Omental fat pad (tissue), 4 donors: ENCODE data around the gene ZDHHC7. TPM values are rescaled to one million over a fixed set of nuclear protein-coding genes. Genes with fewer than 3 reads are reported as not detected.

Source experiments
- ATAC-seq: fragments of 150-250 bp; one replicate; pipeline ENCODE4 v1.9.1; 2016; ENCODE audit warnings: mild to moderate bottlenecking, moderate library complexity; ENCODE audit not compliant: low FRiP score
- DNase-seq: peaks from one replicate; pipeline ENCODE4 v3.0.0-alpha.2; 2019; ENCODE audit warnings: low spot score
- total RNA-seq, 4 donors: library from RNA; depleted of rRNA; stranded (reverse); fragments of >200 nt; gene quantifications; one replicate each; pipeline ENCODE4 v1.1.0, GENCODE V29; 2016
- TF ChIP-seq, protein P1 (sequence below), 3 donors: fragments of 450-650 bp; IDR thresholded peaks; one replicate each; pipeline ENCODE4 v1.5.1; 2016 to 2017; ENCODE audit warnings: antibody characterized with exemption in 3 of 3, mild to moderate bottlenecking in 3 of 3, moderate library complexity in 2 of 3

ZDHHC7 gene
- total RNA-seq, 4 donors from 2014 or later = 41.3 to 72.2 (median 51.3) TPM

DNA sequence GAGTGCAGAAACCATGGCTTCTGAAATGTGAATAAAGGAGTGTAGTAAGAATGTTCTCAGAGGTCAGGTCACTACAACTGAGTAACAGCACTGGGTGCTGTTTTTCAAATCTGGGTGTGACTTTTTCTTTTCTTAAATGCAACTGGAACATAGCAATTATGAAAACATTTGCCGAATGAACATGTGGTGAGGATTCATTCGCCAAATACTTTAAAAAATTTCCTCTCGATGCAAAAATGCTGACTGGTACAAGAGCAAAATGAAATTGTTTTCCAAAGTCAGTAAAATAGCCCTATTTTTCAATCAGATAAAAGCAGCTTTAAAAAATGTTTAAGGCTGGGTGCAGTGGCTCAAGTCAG, 18.6 kb downstream of the ZDHHC7 start:
- ATAC-seq = peak; percentile 24
- TF ChIP-seq, protein P1, sequence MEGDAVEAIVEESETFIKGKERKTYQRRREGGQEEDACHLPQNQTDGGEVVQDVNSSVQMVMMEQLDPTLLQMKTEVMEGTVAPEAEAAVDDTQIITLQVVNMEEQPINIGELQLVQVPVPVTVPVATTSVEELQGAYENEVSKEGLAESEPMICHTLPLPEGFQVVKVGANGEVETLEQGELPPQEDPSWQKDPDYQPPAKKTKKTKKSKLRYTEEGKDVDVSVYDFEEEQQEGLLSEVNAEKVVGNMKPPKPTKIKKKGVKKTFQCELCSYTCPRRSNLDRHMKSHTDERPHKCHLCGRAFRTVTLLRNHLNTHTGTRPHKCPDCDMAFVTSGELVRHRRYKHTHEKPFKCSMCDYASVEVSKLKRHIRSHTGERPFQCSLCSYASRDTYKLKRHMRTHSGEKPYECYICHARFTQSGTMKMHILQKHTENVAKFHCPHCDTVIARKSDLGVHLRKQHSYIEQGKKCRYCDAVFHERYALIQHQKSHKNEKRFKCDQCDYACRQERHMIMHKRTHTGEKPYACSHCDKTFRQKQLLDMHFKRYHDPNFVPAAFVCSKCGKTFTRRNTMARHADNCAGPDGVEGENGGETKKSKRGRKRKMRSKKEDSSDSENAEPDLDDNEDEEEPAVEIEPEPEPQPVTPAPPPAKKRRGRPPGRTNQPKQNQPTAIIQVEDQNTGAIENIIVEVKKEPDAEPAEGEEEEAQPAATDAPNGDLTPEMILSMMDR (IDR thresholded peaks at IDR 0.05) = no peak
- DNase-seq = no peak

DNA sequence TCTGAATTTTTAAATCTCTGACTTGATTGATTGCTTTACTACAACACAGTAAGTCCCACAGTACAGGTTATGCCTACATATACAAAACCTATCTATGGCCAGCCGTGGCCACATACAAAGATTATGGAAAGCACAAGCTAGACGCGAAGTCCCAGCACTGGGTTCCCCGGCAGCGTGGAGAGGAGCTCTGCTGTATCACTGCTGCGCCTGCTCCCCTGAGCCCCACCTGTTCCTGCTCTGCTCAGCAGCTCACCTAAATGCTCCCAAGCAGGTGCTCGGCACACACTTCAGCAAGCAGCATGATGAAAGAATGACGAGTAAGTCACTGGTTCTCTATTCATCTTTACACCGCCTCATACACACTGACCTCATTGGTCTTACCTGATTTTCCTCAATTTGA, 20.6 kb downstream of the ZDHHC7 start:
- no peak for DNase-seq
- TF ChIP-seq, protein P1 (IDR thresholded peaks at IDR 0.05) = no peak
- no peak for ATAC-seq

DNA sequence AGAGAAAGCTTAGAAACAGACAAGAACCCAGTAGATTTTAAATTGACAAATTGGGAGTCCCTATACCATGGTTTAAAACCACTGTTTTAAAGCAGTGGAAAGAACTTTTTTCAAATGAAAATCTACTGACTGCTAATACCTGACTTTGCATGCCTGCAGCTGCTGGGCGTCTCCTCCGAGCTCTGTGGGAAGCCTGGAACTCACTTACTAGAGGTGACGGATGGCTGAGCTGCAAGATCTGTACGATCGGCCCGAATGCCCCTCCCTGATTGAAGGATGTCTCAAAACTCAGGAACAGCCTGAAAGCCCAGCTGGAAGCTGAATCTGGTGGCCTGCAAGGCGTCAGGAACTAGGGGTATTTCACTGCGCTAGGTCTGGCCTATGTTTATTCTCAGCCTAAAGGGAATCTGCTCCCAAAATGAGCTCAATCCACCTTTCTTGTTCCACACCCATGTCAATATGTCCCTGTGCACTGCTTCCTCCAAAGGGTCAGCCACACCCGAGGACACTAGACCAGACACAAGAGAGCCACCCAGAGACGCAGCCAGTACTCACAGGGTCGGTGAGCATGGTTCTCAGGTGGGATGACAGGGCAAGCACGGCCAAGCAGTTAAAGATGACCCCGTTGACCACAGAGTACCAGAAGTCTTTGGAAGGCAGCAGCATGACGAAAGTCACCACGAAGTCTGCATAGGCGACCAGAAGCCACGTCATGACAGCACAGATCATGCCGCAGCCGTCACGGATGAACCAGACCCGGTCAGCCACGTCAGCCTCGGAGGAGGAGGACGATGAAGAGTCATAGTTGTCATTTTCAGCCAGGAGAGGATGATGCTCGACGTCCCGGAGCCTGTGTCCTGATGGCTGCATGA, 21.4 kb downstream of the ZDHHC7 start:
- DNase-seq (no peak), ATAC-seq (no peak)
- TF ChIP-seq, protein P1 (IDR thresholded peaks at IDR 0.05) = no peak

DNA sequence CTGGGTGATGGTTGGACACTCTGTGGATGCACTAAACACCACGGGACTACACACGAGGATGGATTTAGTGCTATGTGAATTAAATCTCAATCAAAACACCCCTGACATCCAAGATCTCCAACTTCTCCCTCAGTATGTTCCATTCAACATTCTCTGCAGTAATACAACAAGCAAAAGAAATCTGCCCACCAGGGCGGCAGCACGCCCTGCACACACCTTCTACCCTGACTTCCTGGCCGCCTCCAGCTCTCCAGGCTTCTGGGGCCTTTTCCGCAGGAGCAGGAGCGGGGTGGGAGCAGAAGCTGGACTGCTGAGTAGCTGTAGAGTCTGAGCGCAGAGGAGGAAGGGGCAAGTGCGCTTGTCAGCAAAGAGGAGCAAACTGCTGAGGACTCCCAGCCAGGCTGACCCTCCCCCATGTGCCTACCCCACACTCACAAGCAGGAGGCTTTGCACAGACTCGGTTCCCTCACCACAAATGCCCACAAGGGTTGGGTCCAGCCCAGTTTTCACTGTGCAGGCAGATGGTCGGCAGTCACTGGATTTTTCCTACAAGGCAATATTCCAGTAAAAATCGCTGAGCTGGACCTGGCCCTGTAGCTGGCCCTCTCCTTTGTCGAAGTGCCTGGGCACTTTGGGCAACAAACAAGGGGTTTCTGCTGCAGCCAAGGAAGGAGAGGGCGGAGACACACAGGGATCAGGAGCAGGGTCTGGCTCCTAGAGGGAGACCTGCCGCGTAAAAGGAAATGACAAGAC, 22.8 kb downstream of the ZDHHC7 start:
- TF ChIP-seq, protein P1 (IDR thresholded peaks at IDR 0.05) = no peak
- ATAC-seq (no peak), DNase-seq (no peak)

DNA sequence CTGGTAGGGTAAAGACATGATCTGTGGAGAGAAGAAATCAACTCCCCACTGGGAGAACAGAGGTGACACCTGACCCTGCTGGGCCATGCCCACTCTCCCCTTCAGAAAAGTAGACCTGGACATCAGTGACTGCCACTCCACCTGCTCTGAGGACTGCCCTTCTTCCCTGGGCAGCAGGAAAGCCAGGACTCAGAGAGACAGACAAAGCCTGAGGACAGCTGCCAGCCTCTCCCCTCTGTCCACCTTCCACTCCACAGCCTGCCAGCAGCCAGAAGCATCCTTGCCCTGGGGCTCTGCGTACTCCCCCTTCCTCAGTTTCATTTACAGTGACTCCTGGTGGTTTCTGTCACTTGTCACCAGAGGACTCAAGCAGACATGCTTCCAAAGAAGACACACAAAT, 24.5 kb downstream of the ZDHHC7 start:
- DNase-seq (no peak), ATAC-seq (no peak)
- TF ChIP-seq, protein P1 (IDR thresholded peaks at IDR 0.05) = no peak

DNA sequence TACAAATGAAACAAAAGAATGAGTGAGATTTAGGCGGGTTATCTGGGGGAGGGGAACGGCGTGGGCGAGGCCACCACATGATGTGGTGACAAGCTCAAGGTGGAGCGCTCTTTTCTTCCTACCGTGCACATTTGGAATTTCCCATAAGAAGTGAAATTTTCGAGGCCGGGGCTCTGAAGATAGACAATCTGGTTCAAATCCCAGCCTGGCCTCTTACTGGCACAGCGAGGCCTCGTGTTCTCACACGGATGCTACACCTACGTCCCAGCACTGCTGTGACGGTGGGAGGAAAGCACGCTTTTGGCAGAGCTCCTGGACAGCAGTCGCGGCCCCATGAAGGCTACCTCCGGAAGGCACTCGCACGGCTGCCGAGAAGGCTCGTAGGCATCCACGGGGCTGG, 25.2 kb downstream of the ZDHHC7 start:
- ATAC-seq (no peak), DNase-seq (no peak)
- TF ChIP-seq, protein P1 (IDR thresholded peaks at IDR 0.05) = no peak
